Fibroblast of skin of left biceps (primary cell): ENCODE data around the gene PPAN.
A peak's percentile ranks its signal among the peaks of the same experiment; 100 is the strongest.

Source experiments
- DNase-seq, 2 experiments: peaks; one replicate each; pipeline ENCODE4 v3.0.0-alpha.2; 2013; ENCODE audit warnings: low read depth in 2 of 2

Gene PPAN

GRCh38 chr19:10092648-10093294 is 13.4 kb upstream of the PPAN start:
- no peak for DNase-seq

- no peak for DNase-seq
These were observed 12.6 kb upstream of the PPAN start for GRCh38 chr19:10093295-10094186.

DNA sequence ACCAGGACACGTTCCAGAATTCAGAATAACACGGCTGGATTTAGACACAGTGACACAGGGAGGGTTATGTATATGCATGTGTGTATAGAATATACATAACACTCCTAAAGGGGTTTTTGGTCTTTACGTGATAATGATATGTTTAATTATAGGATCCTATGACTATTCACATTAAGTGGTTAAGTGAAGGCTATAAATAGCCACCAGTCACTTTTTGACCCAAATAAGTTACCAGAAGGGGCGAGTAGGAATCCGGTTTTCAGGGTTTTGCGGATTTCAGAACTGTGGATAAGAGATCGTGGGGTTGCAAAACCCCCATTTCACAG is 10.6 kb upstream of the PPAN start:
- no peak for DNase-seq

- peak; percentile 79 to 81 for DNase-seq
These were observed 10.1 kb upstream of the PPAN start for GRCh38 chr19:10095948-10096614.

DNA sequence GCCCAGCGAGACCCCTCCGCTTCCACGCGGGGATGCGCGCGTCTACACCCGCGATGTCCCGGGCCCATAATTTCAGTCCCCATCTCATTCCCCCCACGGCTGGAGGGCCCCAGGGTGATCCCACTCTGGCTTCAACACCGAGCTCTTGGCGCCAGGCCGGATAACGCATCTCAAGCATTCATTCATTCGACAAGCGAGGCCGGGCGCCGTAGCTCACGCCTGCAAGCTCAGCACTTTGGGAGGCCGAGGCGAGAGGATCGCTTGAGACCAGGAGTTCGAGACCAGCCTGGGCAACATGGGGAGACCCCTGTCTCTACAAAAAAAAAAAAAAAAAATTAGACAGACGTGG is 9.6 kb upstream of the PPAN start:
- DNase-seq, result no peak

DNA sequence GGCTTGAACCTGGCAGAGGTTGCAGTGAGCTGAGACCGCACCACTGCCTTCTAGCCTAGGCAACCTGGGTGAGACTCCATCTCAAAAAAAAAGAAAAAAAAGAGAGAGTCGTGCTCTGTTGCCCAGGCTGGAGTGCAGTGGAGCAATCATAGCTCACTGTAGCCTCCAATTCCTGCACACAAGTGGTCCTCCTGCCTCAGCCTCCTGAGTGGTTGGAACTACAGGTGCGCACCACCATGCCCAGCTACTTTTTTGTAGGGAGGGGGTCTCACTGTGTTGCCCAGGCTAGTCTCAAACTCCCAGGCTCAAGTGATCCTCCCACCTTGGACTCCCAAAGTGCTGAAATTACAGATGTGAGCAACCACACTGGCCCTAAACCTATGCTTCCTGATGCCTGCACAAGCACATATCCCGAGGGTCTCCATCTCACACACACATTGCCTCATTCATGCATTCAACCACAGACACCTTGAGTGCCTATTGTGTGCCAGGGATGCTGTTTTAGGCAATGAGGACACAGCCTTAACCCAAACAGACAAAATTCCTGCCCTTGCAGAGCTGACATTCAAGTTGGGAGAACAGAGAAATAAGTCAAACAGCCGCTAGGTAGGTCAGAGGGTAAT is 5.9 kb upstream of the PPAN start:
- DNase-seq, result no peak

DNA sequence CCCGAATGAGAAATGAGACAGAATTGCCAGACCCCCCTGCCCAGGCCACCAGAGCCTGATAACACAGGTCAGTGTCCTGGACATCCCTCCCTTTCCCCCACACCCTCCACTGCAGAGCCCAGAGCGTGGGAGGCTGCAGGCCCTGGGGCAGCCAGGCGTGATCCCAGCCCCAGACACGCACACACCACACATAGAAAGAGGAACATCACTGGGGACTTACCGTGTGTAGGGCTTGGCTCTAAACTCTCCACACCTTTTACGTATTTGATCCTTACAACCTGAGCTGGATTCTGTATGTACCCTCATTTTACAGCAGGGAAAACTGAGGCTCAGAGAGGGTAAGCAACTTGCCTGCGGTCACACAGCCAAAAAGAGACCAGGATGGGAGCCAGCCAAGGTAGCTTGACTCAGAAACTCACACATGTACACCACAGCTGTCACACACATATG is 3.4 kb upstream of the PPAN start:
- DNase-seq, result no peak

- DNase-seq, result no peak
These were observed 2.0 kb upstream of the PPAN start for GRCh38 chr19:10104130-10104513.

- DNase-seq, result no peak
These were observed 1.3 kb upstream of the PPAN start for GRCh38 chr19:10104665-10105508.

GRCh38 chr19:10105509-10106099 is 558 bp upstream of the PPAN start:
- no peak for DNase-seq

DNA sequence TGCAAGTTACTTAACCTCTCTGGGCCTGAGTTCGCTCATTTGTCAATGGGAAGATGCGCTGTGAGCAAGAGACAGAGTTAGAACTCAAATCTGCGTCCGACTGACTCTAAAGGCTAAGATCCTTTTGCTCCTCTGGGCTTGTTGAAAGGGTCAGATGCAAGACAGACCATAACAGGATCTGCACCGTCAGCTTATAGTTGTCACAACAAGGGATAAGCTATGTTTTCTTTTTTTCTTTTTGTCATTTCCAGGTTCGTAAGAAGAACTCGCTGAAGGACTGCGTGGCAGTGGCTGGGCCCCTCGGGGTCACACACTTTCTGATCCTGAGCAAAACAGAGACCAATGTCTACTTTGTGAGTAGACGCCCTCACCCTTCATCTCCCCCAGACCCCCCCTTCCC is 1.1 kb downstream of the PPAN start:
- DNase-seq, result no peak

GRCh38 chr19:10107817-10108367 is 1.7 kb downstream of the PPAN start:
- DNase-seq, result no peak

DNA sequence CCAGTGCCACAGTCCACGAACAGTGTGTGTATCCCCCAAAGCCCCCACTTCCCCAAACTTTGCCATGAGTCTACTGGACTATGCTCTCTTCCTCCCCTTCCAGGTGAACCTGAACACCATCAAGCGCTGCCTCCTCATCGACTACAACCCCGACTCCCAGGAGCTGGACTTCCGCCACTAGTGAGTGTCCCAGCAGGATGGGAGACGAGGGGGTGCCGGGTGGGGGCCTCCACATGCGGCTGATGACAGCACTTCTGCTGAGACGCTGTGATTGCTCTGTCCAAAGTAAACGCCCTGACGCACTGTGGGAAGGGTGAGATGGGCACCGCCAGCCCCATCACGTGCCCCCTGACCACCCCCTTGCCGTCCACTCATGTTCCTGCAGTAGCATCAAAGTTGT is 3.4 kb downstream of the PPAN start:
- DNase-seq, result no peak

DNA sequence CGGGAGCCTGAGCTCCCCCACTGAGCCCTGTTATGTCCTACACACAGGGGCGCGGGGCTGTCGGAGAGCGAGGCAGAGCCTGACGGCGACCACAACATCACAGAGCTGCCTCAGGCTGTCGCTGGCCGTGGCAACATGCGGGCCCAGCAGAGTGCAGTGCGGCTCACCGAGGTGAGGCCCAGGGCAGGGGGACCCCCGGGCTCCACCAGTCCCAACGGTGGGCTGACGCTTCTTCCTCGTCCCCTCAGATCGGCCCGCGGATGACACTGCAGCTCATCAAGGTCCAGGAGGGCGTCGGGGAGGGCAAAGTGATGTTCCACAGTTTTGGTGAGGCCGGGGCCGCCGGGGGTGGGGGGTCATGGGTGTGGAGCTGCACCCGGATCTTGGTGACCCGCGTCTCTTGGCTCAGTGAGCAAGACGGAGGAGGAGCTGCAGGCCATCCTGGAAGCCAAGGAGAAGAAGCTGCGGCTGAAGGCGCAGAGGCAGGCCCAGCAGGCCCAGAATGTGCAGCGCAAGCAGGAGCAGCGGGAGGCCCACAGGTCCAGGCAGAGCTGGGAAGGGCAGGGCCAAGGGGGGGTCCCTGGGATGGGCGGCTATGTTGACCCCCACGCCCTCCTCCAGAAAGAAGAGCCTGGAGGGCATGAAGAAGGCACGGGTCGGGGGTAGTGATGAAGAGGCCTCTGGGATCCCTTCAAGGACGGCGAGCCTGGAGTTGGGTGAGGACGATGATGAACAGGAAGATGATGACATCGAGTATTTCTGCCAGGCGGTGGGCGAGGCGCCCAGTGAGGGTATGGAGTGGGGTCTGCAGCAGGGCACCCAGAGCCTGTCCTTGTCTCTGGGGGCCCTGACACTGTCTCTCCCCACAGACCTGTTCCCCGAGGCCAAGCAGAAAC is 4.2 kb downstream of the PPAN start:
- DNase-seq, result no peak

- no peak for DNase-seq
These were observed 4.8 kb downstream of the PPAN start for GRCh38 chr19:10110972-10111317.

- DNase-seq, result no peak
These were observed 5.2 kb downstream of the PPAN start, which contains the start of gene P2RY11 for GRCh38 chr19:10111405-10111811. P2RY11 (plus strand) TSS chr19:10111693; CDS start chr19:10111722, 29 bp downstream.

DNA sequence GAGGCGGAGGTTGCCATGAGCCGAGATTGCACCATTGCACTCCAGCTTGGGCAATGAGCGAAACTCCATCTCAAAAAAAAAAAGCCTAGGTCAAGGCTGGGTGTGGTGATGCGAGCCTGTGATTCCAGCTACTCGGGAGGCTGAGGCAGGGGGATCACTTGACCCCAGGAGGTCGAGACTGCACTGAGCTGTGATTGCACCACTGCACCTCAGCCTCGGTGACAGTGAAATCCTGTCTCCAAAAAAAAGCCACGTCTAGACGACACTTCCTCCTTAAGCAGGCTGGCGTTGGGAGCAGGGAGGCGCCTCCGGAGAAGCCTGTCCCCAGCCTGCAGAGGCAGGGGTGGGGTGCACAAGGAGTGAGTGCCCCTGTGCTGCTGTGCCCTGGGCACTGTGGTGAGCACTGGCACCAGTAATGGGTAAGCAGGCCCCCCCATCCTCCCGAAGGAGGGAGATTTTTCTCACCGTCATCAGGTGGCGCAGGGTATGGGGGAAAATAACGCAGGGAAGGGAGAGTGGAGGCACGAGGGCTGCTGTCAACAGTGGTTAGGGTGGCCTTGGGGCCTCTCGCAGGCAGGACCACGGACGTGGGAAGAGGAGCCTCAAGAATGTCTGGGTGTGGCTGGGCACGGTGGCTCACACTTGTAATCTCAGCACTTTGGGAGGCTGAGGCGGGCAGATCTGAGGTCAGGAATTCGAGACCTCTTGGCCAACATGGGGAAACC is 6.0 kb downstream of the PPAN start:
- DNase-seq, result no peak

GRCh38 chr19:10112895-10113591 is 6.9 kb downstream of the PPAN start:
- DNase-seq, result no peak

DNA sequence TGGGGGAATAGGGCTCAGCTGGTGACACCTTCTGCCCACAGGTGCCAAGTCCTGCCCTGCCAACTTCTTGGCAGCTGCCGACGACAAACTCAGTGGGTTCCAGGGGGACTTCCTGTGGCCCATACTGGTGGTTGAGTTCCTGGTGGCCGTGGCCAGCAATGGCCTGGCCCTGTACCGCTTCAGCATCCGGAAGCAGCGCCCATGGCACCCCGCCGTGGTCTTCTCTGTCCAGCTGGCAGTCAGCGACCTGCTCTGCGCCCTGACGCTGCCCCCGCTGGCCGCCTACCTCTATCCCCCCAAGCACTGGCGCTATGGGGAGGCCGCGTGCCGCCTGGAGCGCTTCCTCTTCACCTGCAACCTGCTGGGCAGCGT is 7.4 kb downstream of the PPAN start:
- DNase-seq, result no peak
